HEK293T (cell line): Measurements from ENCODE around the gene TMEM87B.

ENCODE experiments used
- BHLHE40 ChIP-seq: fragments of 450-650 bp; IDR thresholded peaks from 2 replicates; pipeline ENCODE4 v1.6.1; 2016; ENCODE audit warnings: mild to moderate bottlenecking, moderate library complexity, borderline replicate concordance
- ELF4 ChIP-seq: fragments of 450-650 bp; IDR thresholded peaks from 2 replicates; pipeline ENCODE4 v1.6.1; 2017; ENCODE audit warnings: antibody characterized with exemption
- FOXA1 ChIP-seq: fragments of 450-650 bp; IDR thresholded peaks from 2 replicates; pipeline ENCODE4 v1.6.1; 2016; ENCODE audit warnings: mild to moderate bottlenecking
- FOXK2 ChIP-seq: fragments of 450-650 bp; IDR thresholded peaks from 2 replicates; pipeline ENCODE4 v1.6.1; 2016; ENCODE audit warnings: mild to moderate bottlenecking
- FOXM1 ChIP-seq: fragments of 450-650 bp; IDR thresholded peaks from 2 replicates; pipeline ENCODE4 v1.6.1; 2017; ENCODE audit warnings: mild to moderate bottlenecking, borderline replicate concordance
- SP1 ChIP-seq: fragments of 450-650 bp; IDR thresholded peaks from 2 replicates; pipeline ENCODE4 v1.6.1; 2017
- TARDBP ChIP-seq: fragments of 450-650 bp; IDR thresholded peaks from 2 replicates; pipeline ENCODE4 v1.6.1; 2016

DNA sequence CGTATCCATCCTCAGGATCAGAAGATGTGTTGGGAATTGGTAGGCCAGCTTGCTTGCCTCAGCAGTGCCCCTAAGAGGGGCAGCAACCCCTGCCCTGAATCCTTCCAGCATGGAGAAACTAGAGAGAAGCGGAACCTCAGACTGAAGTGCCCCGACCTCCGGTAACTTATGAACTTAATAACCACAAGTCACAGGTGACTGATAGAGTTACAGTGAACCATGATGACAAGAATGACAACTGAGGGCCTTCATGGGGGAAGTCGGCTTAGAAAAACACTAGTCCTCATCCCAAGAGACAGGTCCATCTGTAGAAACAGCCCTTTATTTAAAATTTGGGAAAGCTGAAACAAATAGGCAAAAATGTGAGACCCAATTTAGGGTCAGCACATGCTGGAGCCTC is 42.5 kb upstream of the TMEM87B start:
- TF ChIP-seq FOXM1: no peak
- TF ChIP-seq SP1: no peak
- TF ChIP-seq BHLHE40: no peak
- TF ChIP-seq FOXA1: no peak
- TF ChIP-seq TARDBP: no peak
- no peak for TF ChIP-seq ELF4
- no peak for TF ChIP-seq FOXK2
